ENCODE measurements around the gene KCNK16.

GRCh38 chr6:39319621-39320362, 2.7 kb downstream of the KCNK16 start:
- TF ChIP-seq SNAI2 (CRISPR knock-in tag; IDR thresholded peaks at IDR 0.05) (no peak), ZFP30 (CRISPR knock-in tag; IDR thresholded peaks at IDR 0.05) (no peak), BACH2 (CRISPR knock-in tag; IDR thresholded peaks at IDR 0.05; ENCODE audit: borderline replicate concordance) (no peak), ZNF70 (CRISPR knock-in tag; IDR thresholded peaks at IDR 0.05) (no peak), TOX (CRISPR knock-in tag; IDR thresholded peaks at IDR 0.05; ENCODE audit: borderline replicate concordance) (no peak), ESRRG (CRISPR knock-in tag; IDR thresholded peaks at IDR 0.05) (no peak), ZFP3 (CRISPR knock-in tag; IDR thresholded peaks at IDR 0.05) (no peak)
- TF ChIP-seq, protein P1, sequence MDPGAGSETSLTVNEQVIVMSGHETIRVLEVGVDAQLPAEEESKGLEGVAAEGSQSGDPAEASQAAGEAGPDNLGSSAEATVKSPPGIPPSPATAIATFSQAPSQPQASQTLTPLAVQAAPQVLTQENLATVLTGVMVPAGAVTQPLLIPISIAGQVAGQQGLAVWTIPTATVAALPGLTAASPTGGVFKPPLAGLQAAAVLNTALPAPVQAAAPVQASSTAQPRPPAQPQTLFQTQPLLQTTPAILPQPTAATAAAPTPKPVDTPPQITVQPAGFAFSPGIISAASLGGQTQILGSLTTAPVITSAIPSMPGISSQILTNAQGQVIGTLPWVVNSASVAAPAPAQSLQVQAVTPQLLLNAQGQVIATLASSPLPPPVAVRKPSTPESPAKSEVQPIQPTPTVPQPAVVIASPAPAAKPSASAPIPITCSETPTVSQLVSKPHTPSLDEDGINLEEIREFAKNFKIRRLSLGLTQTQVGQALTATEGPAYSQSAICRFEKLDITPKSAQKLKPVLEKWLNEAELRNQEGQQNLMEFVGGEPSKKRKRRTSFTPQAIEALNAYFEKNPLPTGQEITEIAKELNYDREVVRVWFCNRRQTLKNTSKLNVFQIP (CRISPR knock-in tag; IDR thresholded peaks at IDR 0.05; ENCODE audit: borderline replicate concordance, low read depth), result no peak
- TF ChIP-seq, protein P2, sequence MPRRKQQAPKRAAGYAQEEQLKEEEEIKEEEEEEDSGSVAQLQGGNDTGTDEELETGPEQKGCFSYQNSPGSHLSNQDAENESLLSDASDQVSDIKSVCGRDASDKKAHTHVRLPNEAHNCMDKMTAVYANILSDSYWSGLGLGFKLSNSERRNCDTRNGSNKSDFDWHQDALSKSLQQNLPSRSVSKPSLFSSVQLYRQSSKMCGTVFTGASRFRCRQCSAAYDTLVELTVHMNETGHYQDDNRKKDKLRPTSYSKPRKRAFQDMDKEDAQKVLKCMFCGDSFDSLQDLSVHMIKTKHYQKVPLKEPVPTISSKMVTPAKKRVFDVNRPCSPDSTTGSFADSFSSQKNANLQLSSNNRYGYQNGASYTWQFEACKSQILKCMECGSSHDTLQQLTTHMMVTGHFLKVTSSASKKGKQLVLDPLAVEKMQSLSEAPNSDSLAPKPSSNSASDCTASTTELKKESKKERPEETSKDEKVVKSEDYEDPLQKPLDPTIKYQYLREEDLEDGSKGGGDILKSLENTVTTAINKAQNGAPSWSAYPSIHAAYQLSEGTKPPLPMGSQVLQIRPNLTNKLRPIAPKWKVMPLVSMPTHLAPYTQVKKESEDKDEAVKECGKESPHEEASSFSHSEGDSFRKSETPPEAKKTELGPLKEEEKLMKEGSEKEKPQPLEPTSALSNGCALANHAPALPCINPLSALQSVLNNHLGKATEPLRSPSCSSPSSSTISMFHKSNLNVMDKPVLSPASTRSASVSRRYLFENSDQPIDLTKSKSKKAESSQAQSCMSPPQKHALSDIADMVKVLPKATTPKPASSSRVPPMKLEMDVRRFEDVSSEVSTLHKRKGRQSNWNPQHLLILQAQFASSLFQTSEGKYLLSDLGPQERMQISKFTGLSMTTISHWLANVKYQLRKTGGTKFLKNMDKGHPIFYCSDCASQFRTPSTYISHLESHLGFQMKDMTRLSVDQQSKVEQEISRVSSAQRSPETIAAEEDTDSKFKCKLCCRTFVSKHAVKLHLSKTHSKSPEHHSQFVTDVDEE (CRISPR knock-in tag; IDR thresholded peaks at IDR 0.05), result no peak
- TF ChIP-seq, protein P3, sequence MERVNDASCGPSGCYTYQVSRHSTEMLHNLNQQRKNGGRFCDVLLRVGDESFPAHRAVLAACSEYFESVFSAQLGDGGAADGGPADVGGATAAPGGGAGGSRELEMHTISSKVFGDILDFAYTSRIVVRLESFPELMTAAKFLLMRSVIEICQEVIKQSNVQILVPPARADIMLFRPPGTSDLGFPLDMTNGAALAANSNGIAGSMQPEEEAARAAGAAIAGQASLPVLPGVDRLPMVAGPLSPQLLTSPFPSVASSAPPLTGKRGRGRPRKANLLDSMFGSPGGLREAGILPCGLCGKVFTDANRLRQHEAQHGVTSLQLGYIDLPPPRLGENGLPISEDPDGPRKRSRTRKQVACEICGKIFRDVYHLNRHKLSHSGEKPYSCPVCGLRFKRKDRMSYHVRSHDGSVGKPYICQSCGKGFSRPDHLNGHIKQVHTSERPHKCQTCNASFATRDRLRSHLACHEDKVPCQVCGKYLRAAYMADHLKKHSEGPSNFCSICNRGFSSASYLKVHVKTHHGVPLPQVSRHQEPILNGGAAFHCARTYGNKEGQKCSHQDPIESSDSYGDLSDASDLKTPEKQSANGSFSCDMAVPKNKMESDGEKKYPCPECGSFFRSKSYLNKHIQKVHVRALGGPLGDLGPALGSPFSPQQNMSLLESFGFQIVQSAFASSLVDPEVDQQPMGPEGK (CRISPR knock-in tag; IDR thresholded peaks at IDR 0.05; ENCODE audit: borderline replicate concordance), result no peak

Data from SK-N-SH treated with all-trans-retinoic acid at 6 μM for 48 hours (cell line).